ENCODE measurements around the gene UBL5.

Gene UBL5

DNA sequence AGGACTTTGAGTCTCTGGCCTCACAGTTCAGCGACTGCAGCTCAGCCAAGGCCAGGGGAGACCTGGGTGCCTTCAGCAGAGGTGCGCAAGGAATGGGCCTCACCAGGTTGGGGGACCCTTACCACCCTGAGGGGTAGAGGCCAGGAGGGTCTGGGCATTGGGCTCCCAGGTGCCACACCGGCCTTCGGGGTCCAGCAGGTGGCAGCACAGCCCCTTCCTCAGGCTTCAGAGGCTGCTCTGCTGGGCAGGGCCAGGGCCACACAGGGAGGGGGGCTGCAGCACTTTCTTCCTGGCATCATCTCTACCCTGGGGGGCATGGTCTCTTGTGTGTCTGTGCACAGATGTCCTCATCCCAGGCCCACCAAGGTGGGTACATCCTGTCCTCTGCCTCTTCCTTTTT, 20.3 kb downstream of the UBL5 start:
- TF ChIP-seq, protein P1, sequence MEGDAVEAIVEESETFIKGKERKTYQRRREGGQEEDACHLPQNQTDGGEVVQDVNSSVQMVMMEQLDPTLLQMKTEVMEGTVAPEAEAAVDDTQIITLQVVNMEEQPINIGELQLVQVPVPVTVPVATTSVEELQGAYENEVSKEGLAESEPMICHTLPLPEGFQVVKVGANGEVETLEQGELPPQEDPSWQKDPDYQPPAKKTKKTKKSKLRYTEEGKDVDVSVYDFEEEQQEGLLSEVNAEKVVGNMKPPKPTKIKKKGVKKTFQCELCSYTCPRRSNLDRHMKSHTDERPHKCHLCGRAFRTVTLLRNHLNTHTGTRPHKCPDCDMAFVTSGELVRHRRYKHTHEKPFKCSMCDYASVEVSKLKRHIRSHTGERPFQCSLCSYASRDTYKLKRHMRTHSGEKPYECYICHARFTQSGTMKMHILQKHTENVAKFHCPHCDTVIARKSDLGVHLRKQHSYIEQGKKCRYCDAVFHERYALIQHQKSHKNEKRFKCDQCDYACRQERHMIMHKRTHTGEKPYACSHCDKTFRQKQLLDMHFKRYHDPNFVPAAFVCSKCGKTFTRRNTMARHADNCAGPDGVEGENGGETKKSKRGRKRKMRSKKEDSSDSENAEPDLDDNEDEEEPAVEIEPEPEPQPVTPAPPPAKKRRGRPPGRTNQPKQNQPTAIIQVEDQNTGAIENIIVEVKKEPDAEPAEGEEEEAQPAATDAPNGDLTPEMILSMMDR (conservative IDR thresholded peaks at IDR 0.05; ENCODE audit: low read length) = no peak; the same call in 1 of the 2 replicates
- DNase-seq (ENCODE audit: low read depth) = no peak
- H3K4me3 ChIP-seq (ENCODE audit: low read length) = no peak overlapping the region

DNA sequence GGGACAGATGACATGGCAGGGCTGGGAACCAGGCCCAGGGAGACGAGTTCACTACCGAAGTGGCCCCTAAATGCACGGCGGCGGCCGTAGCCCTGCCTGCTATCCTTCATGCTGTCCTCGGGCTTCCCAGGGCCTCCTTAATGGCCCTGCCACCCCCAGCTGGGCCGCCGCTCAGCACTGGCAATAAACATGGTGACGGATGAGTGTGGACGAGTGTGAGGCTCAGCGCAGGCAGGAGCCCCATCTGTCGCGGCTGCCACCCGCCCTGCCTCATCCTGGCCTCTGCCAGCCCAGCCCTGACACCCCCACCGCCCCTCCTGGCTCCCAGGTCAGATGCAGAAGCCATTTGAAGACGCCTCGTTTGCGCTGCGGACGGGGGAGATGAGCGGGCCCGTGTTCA, 21.0 kb downstream of the UBL5 start:
- no peak for DNase-seq (ENCODE audit: low read depth)

DNA sequence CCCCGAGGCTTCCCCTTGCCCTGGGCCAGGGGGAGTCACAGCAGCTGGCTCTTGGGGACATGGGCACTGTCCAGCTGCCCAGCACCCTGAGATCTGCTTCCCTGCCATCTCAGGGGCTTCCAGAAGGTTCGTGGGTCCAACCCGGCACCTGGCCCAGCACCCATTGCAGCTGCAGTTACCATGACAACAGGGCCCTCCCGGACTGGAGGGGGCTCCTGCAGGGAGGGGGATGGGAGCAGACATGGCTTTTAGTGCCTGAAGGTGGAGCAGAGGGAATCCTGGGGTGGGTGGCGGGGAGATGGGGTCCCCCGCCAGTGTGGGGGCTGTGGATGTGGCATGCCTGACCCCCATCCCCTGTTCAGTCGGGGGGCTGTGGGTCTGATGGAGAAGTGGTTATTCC, 22.1 kb downstream of the UBL5 start:
- H3K4me3 ChIP-seq (ENCODE audit: low read length) = no peak overlapping the region
- DNase-seq (ENCODE audit: low read depth) = no peak
- TF ChIP-seq, protein P1 (conservative IDR thresholded peaks at IDR 0.05; ENCODE audit: low read length) = no peak

More for the DNA sequence above, 21.0 kb downstream of the UBL5 start:
- no peak overlapping the region for H3K4me3 ChIP-seq (ENCODE audit: low read length)
- TF ChIP-seq, protein P1 (conservative IDR thresholded peaks at IDR 0.05; ENCODE audit: low read length) = no peak

- TF ChIP-seq, protein P1 (conservative IDR thresholded peaks at IDR 0.05; ENCODE audit: low read length) = no peak
- no peak for DNase-seq (ENCODE audit: low read depth)
These were observed 22.7 kb downstream of the UBL5 start for GRCh38 chr19:9850235-9850959.

GRCh38 chr19:9854282-9854846, 26.6 kb downstream of the UBL5 start:
- TF ChIP-seq, protein P1 (conservative IDR thresholded peaks at IDR 0.05; ENCODE audit: low read length) = no peak
- H3K4me3 ChIP-seq (ENCODE audit: low read length) = no peak overlapping the region
- DNase-seq (ENCODE audit: low read depth) = no peak

More at GRCh38 chr19:9850235-9850959, 22.7 kb downstream of the UBL5 start:
- no peak overlapping the region for H3K4me3 ChIP-seq (ENCODE audit: low read length)

DNA sequence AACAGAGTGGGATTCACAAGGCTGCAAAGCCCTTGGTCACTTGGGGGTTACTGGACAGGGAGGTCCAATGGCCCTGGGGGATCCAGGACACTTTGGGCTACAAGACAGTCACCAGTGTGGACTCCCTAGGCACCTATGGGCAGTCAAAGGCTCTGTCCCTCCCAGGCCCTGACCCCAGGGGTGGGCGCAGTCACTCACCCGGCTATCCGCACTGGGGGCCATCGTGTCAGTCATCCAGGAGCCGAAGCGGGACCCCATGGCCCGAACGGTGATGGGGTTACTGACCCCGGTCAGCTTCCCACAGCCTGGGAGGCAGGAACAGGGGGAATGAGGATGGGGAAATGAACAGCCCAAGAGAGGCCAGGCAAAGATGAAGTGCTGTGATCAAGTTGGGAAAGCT, 28.9 kb downstream of the UBL5 start:
- H3K4me3 ChIP-seq (ENCODE audit: low read length) = no peak overlapping the region
- no peak for DNase-seq (ENCODE audit: low read depth)
- TF ChIP-seq, protein P1 (conservative IDR thresholded peaks at IDR 0.05; ENCODE audit: low read length) = no peak

Data from AG10803 (cell line).